K562 (cell line): ENCODE data around the gene NR1H2. TPM values are rescaled to one million over a fixed set of nuclear protein-coding genes. Genes with fewer than 3 reads are reported as not detected.

ENCODE experiments used
- BCOR ChIP-seq: fragments of 450-650 bp; IDR thresholded peaks from 2 replicates; pipeline ENCODE4 v1.6.1; 2016
- CBFA2T2 ChIP-seq: fragments of 450-650 bp; conservative IDR thresholded peaks from 2 replicates; pipeline ENCODE4 v1.6.1; 2017; ENCODE audit warnings: mild to moderate bottlenecking
- CBX8 ChIP-seq: fragments of 200-600 bp; sonication (generic); IDR thresholded peaks from 2 replicates; pipeline ENCODE4 v1.6.1; 2012; ENCODE audit warnings: borderline replicate concordance, mixed run types, low read depth, mild to moderate bottlenecking, moderate library complexity, mixed read lengths, low read length, control low read depth, inconsistent platforms; ENCODE audit not compliant: poor library complexity, severe bottlenecking; ENCODE audit errors: extremely low read depth
- CUX1 ChIP-seq: fragments of 200-800 bp; sonication (Bioruptor generic); IDR thresholded peaks from 2 replicates; pipeline ENCODE4 v1.6.1; 2016; ENCODE audit warnings: missing genetic modification characterization, missing compliant biosample characterization
- DDX20 ChIP-seq: fragments of 450-650 bp; IDR thresholded peaks from 2 replicates; pipeline ENCODE4 v1.6.1; 2016; ENCODE audit warnings: missing genetic modification characterization, low read depth, mild to moderate bottlenecking, missing compliant biosample characterization, moderate library complexity
- JUNB ChIP-seq: fragments of 450-650 bp; formaldehyde crosslinking; conservative IDR thresholded peaks from 2 replicates; pipeline ENCODE4 v1.4.0; 2020; ENCODE audit warnings: mild to moderate bottlenecking
- MXI1 ChIP-seq: IDR thresholded peaks from 2 replicates; pipeline ENCODE4 v1.6.1; 2011; ENCODE audit warnings: low read depth, mild to moderate bottlenecking, improper control_type of control experiment, low read length
- RBFOX2 ChIP-seq: fragments of 200-400 bp; formaldehyde crosslinking; IDR thresholded peaks from 2 replicates; pipeline ENCODE4 v1.6.1; 2017; ENCODE audit warnings: low read depth, mild to moderate bottlenecking, low read length, moderate library complexity
- SAP30 ChIP-seq: fragments of 200-600 bp; sonication (generic); IDR thresholded peaks from 2 replicates; pipeline ENCODE4 v1.6.1; 2012; ENCODE audit warnings: borderline replicate concordance, low read depth, mild to moderate bottlenecking, moderate library complexity, low read length, control low read depth, inconsistent platforms; ENCODE audit not compliant: insufficient read depth, poor library complexity, severe bottlenecking
- STAG1 ChIP-seq: sonication (generic); formaldehyde crosslinking; IDR thresholded peaks from 2 replicates; pipeline ENCODE4 v1.5.0; 2020; ENCODE audit warnings: missing genetic modification reagents, borderline replicate concordance
- TBP ChIP-seq: optimal IDR thresholded peaks from 2 replicates; pipeline ENCODE3; 2011; ENCODE audit warnings: low read depth, low read length, improper control_type of control experiment
- THAP7 ChIP-seq: fragments of 250-450 bp; sonication (Bioruptor Pico); IDR thresholded peaks from 2 replicates; pipeline ENCODE4 v1.5.0; 2021
- ZNF3 ChIP-seq: fragments of 250-450 bp; sonication (Bioruptor Pico); IDR thresholded peaks from 2 replicates; pipeline ENCODE4 v1.5.0; 2021; ENCODE audit warnings: mild to moderate bottlenecking, moderate library complexity
- ZNF354B ChIP-seq: fragments of 250-450 bp; sonication (Bioruptor Pico); IDR thresholded peaks from 2 replicates; pipeline ENCODE4 v1.4.0; 2020
- polyA plus RNA-seq, 8 experiments: library from polyadenylated mRNA; depleted of rRNA in 4 of 8; stranded (reverse) in 5 of 8; unstranded in 3 of 8; fragments of >200 nt; fragmentation: Nextera tagmentation in 2 of 8; fragmentation: Illumina TruSeq in 1 of 8; extraction: Ambion mirVana in 2 of 8; extraction: Trizol in 1 of 8; gene quantifications; 2 replicates each; pipeline versions ENCODE4 v1.2.1 to v1.2.3, GENCODE V29; 2011 to 2014; ENCODE audit warnings: inconsistent platforms in 1 of 8, missing spikeins in 1 of 8
- total RNA-seq, 7 experiments: library from RNA; depleted of rRNA in 6 of 7; stranded (reverse); fragments of >200 nt in 6 of 7; fragmentation: Illumina TruSeq in 2 of 7; extraction: Trizol in 2 of 7; gene quantifications; 2 replicates each; pipeline versions ENCODE4 v1.2.1 to v1.2.3, GENCODE V29; 2011 to 2021; ENCODE audit warnings: low replicate concordance in 1 of 7
- TF ChIP-seq, protein P1 (sequence below), 2 experiments: fragments of 200-800 bp in 1 of 2; sonication (Bioruptor generic) in 1 of 2; sonication (generic) in 1 of 2; formaldehyde crosslinking in 1 of 2; IDR thresholded peaks in 1 of 2; conservative IDR thresholded peaks in 1 of 2; 2 replicates each; pipeline versions ENCODE4 v1.5.0 to v1.6.1; 2016 to 2020; ENCODE audit warnings: missing compliant biosample characterization in 1 of 2, missing genetic modification characterization in 1 of 2, missing genetic modification reagents in 1 of 2
- TF ChIP-seq, protein P2 (sequence below), 2 experiments: fragments of 450-650 bp; conservative IDR thresholded peaks; 2 replicates each; pipeline ENCODE4 v1.6.1; 2017; ENCODE audit warnings: mild to moderate bottlenecking in 2 of 2, moderate library complexity in 2 of 2

Gene NR1H2
- total and polyA plus RNA-seq, 9 of the 15 experiments (the other 6 are each of a cell fraction or from before 2014, with no cell fraction given), result 0.11 to 73.8 (median 24.0) TPM

DNA sequence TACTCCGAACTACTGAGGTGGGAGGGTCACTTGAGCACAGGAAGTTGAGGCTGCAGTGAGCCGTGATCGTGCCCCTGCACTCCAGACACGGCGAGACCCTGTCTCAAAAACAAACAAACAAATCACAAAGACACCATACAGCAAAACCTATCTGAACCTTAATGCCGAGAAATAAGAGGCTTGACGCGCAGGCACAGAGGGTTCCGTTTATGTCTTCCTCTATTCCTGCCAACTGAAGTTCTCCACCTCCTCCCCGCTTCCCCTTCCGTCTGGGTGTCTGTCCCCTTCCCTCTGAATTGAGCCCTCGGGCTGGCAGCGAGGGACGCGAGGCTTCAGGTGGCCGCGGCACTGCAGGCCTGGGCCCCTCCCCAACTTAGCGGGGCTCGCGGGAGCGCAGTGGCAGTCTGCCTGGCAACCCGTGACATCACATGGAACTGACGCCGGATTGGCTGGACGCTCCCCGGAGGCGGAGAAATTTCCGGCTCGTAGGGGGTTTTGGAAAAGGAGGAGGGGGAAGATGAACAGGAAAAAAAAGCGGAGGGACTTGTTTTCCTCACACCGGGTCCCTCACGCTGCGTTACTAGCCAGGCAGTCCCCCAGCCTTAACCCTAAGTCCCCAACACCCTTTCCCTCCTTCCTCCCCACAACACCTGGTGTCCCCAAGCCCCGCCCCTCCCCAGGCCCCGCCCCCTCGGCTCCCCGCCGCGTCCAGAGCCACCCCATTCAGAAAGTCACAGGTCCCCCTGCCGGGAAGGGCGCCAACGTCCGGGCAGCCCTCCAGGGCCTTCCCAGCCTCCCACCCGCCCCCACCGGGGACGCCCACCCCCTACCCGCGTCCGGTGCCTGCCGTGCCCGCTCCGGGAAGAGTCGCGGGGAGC lies 55.3 kb downstream of the NR1H2 start (continued):
- no peak for TF ChIP-seq CBX8
- no peak for TF ChIP-seq CUX1 (CRISPR knock-in tag)
- TF ChIP-seq, protein P1, sequence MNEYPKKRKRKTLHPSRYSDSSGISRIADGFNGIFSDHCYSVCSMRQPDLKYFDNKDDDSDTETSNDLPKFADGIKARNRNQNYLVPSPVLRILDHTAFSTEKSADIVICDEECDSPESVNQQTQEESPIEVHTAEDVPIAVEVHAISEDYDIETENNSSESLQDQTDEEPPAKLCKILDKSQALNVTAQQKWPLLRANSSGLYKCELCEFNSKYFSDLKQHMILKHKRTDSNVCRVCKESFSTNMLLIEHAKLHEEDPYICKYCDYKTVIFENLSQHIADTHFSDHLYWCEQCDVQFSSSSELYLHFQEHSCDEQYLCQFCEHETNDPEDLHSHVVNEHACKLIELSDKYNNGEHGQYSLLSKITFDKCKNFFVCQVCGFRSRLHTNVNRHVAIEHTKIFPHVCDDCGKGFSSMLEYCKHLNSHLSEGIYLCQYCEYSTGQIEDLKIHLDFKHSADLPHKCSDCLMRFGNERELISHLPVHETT (CRISPR knock-in tag; conservative IDR thresholded peaks at IDR 0.05 in 1 of 2, IDR thresholded peaks at IDR 0.05 in 1 of 2), result no peak
- peak; percentile 13; the same call in 1 of the 2 replicates for TF ChIP-seq BCOR
- no peak for TF ChIP-seq MXI1
- no peak for TF ChIP-seq SAP30
- TF ChIP-seq TBP, result peak; percentile 31
- no peak for TF ChIP-seq CBFA2T2
- no peak for TF ChIP-seq ZNF3 (CRISPR knock-in tag)
- TF ChIP-seq, protein P2, sequence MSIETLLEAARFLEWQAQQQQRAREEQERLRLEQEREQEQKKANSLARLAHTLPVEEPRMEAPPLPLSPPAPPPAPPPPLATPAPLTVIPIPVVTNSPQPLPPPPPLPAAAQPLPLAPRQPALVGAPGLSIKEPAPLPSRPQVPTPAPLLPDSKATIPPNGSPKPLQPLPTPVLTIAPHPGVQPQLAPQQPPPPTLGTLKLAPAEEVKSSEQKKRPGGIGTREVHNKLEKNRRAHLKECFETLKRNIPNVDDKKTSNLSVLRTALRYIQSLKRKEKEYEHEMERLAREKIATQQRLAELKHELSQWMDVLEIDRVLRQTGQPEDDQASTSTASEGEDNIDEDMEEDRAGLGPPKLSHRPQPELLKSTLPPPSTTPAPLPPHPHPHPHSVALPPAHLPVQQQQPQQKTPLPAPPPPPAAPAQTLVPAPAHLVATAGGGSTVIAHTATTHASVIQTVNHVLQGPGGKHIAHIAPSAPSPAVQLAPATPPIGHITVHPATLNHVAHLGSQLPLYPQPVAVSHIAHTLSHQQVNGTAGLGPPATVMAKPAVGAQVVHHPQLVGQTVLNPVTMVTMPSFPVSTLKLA (conservative IDR thresholded peaks at IDR 0.05), result no peak
- TF ChIP-seq DDX20 (tag), result no peak
- no peak for TF ChIP-seq JUNB (CRISPR knock-in tag)
- no peak for TF ChIP-seq ZNF354B (CRISPR knock-in tag)
- TF ChIP-seq RBFOX2, result peak; percentile 68
- no peak for TF ChIP-seq STAG1 (CRISPR knock-in tag)
- no peak for TF ChIP-seq THAP7
